ENCODE data around the gene PTMS.

Gene PTMS

GRCh38 chr12:6752921-6753771, 13.0 kb upstream of the PTMS start, which contains the start of gene MLF2:
Gene MLF2, minus strand, starts transcription at chr12:6753141. Its CDS starts 807 bp downstream, at chr12:6752334.
- DNase-seq, result peak; percentile 100

- DNase-seq, result no peak
Measured at GRCh38 chr12:6753772-6754356, 12.3 kb upstream of the PTMS start.

- DNase-seq, result no peak
Measured at GRCh38 chr12:6754411-6754810, 11.8 kb upstream of the PTMS start.

GRCh38 chr12:6757028-6757690, 9.0 kb upstream of the PTMS start:
- no peak for DNase-seq

GRCh38 chr12:6758506-6759095, 7.6 kb upstream of the PTMS start:
- DNase-seq, result no peak

GRCh38 chr12:6759741-6760140, 6.4 kb upstream of the PTMS start:
- no peak for DNase-seq

GRCh38 chr12:6763380-6763779, 2.8 kb upstream of the PTMS start:
- DNase-seq, result no peak

GRCh38 chr12:6764011-6764828, 1.9 kb upstream of the PTMS start:
- DNase-seq, result peak; percentile 100

- no peak for DNase-seq
Measured at GRCh38 chr12:6765048-6765633, 1.0 kb upstream of the PTMS start.

- peak; percentile 67 for DNase-seq
Measured at GRCh38 chr12:6766651-6767349, 637 bp downstream of the PTMS start.

- no peak for DNase-seq
Measured at GRCh38 chr12:6767353-6768319, 1.5 kb downstream of the PTMS start.

- DNase-seq, result no peak
Measured at GRCh38 chr12:6768437-6768914, 2.3 kb downstream of the PTMS start.

- peak; percentile 42 for DNase-seq
Measured at GRCh38 chr12:6768990-6769389, 2.8 kb downstream of the PTMS start.

- DNase-seq, result no peak
Measured at GRCh38 chr12:6769666-6770065, 3.5 kb downstream of the PTMS start.

- no peak for DNase-seq
Measured at GRCh38 chr12:6770094-6770493, 3.9 kb downstream of the PTMS start.

- no peak for DNase-seq
Measured at GRCh38 chr12:6770600-6770999, 4.4 kb downstream of the PTMS start.

- no peak for DNase-seq
Measured at GRCh38 chr12:6771091-6771495, 4.9 kb downstream of the PTMS start.

GRCh38 chr12:6771509-6772330, 5.6 kb downstream of the PTMS start:
- no peak for DNase-seq

- DNase-seq, result no peak
Measured at GRCh38 chr12:6772331-6772695, 6.2 kb downstream of the PTMS start, which contains the start of gene LAG3. Gene LAG3, plus strand, starts transcription at chr12:6772520. Its CDS starts 333 bp downstream, at chr12:6772853.
